Muscle layer of colon (tissue), 2 donors: ENCODE results near the gene CDK13.

Experiments
- H3K27ac ChIP-seq: one replicate; pipeline ENCODE4 v1.7.0; 2013; ENCODE audit warnings: low read depth, mild to moderate bottlenecking, low read length, moderate library complexity
- H3K27me3 ChIP-seq, 2 donors: one replicate each; pipeline ENCODE4 v1.7.0; 2013; ENCODE audit warnings: low read length in 2 of 2, mild to moderate bottlenecking in 2 of 2; ENCODE audit not compliant: insufficient read depth in 2 of 2, control insufficient read depth in 1 of 2
- H3K36me3 ChIP-seq: one replicate; pipeline ENCODE4 v1.7.0; 2013; ENCODE audit warnings: mild to moderate bottlenecking, low read length; ENCODE audit not compliant: insufficient read depth
- H3K4me1 ChIP-seq: one replicate; pipeline ENCODE4 v1.7.0; 2013; ENCODE audit warnings: mild to moderate bottlenecking, low read length; ENCODE audit not compliant: insufficient read depth
- H3K4me3 ChIP-seq, 2 donors: one replicate each; pipeline ENCODE4 v1.7.0; 2013; ENCODE audit warnings: low read length in 2 of 2, low read depth in 1 of 2, mild to moderate bottlenecking in 1 of 2, moderate library complexity in 1 of 2
- H3K9ac ChIP-seq: one replicate; pipeline ENCODE4 v1.7.0; 2013; ENCODE audit warnings: low read length
- H3K9me3 ChIP-seq: one replicate; pipeline ENCODE4 v1.7.0; 2013; ENCODE audit warnings: mild to moderate bottlenecking, low read length
- donor health status: abdominal sarcoma.
- donor health status: Adenocarcinoma of cecum.

The CDK13 gene

GRCh38 chr7:39978230-39978934 is 28.3 kb downstream of the CDK13 start:
- H3K27ac ChIP-seq = no peak overlapping the region
- no peaks in the 10 kb centered on the region for H3K36me3 ChIP-seq
- H3K27me3 ChIP-seq = no peaks in the 10 kb centered on the region
- no peak overlapping the region for H3K9ac ChIP-seq
- H3K4me1 ChIP-seq = peaks cover 24% of the 10 kb centered on the region
- no peak overlapping the region for H3K4me3 ChIP-seq
- H3K9me3 ChIP-seq = no peaks in the 10 kb centered on the region

DNA sequence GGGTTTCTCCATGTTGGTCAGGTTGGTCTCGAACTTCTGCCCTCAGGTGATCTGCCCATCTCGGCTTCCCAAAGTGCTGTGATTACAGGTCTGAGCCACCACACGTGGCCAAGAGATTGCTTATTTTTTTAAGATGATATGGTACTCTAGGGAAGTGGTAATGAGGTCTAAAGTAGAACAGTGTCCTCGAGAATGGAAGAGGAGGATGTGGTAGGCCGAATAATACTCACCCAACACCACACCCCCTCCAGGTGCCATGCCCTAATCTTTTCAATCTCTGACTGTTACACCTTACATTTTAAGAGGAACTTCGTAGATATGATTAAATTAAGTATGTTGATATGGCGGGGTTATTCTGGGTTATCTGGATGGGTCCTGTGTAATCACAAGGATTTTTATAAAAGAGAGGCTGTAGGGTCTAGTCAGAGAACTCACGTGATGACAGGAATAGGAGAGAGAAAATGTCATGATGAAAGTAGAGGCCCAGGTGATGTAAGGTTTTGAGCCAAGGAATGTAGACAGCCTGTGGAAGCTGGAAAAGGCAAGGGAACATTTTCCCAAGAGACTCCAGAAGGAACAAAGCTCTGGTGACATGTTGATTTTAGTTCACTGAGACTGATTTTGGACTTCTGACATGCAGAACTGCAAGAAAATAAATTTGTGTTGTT is 29.5 kb downstream of the CDK13 start:
- Histone ChIP-seq H3K4me1 (peaks cover 26% of the 10 kb centered on the region), H3K4me3 (no peak overlapping the region), H3K27me3 (no peaks in the 10 kb centered on the region), H3K27ac (no peak overlapping the region), H3K36me3 (no peaks in the 10 kb centered on the region), H3K9me3 (no peaks in the 10 kb centered on the region), H3K9ac (no peak overlapping the region)

- H3K4me1 ChIP-seq = peaks cover 16% of the 10 kb centered on the region
- no peak overlapping the region for H3K4me3 ChIP-seq
- H3K9ac ChIP-seq = no peak overlapping the region
- no peaks in the 10 kb centered on the region for H3K9me3 ChIP-seq
- H3K27me3 ChIP-seq = no peaks in the 10 kb centered on the region
- H3K27ac ChIP-seq = no peak overlapping the region
- no peaks in the 10 kb centered on the region for H3K36me3 ChIP-seq
Observed at GRCh38 chr7:39985398-39985918, 35.4 kb downstream of the CDK13 start.

GRCh38 chr7:39987641-39988347 is 37.7 kb downstream of the CDK13 start:
- Histone ChIP-seq H3K4me1 (peaks cover 16% of the 10 kb centered on the region), H3K27me3 (no peaks in the 10 kb centered on the region), H3K27ac (no peak overlapping the region), H3K4me3 (no peak overlapping the region), H3K9ac (no peak overlapping the region), H3K36me3 (no peaks in the 10 kb centered on the region), H3K9me3 (no peaks in the 10 kb centered on the region)

DNA sequence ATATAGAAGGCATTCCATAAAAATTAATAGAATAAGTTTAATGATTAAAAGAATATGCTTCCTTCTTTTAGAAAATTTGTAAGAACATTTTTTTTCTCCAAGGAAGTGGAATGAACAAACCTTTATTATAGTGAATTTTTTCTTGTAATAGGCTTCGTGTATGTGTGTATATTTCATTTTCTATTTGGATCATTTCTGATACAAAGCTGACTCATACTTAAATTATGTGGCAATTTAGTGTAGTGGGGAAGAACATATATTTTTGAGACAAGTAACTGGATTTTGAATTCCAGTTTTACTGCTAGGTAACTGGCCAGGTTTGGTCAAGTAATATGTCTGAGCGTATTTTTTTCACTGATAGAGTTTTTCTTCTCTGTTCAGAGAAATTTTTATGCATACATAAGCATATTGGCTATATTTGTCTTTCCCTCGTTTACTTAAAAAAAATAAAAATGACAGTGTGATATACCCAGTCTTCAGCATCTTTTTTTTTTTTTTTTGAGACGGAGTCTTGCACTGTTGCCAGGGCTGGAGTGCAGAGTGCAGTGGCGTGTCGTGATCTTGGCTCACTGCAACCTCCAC is 50.8 kb downstream of the CDK13 start:
- no peak overlapping the region for H3K9ac ChIP-seq
- H3K36me3 ChIP-seq = peaks cover 12% of the 10 kb centered on the region
- H3K27me3 ChIP-seq = no peaks in the 10 kb centered on the region
- no peak overlapping the region for H3K27ac ChIP-seq
- no peak overlapping the region for H3K4me3 ChIP-seq
- H3K9me3 ChIP-seq = no peaks in the 10 kb centered on the region
- no peaks in the 10 kb centered on the region for H3K4me1 ChIP-seq

GRCh38 chr7:40001649-40002048 is 51.6 kb downstream of the CDK13 start:
- H3K27me3 ChIP-seq = no peaks in the 10 kb centered on the region
- H3K36me3 ChIP-seq = peaks cover 12% of the 10 kb centered on the region
- H3K4me3 ChIP-seq = no peak overlapping the region
- H3K4me1 ChIP-seq = no peaks in the 10 kb centered on the region
- H3K27ac ChIP-seq = no peak overlapping the region
- no peak overlapping the region for H3K9ac ChIP-seq
- no peaks in the 10 kb centered on the region for H3K9me3 ChIP-seq

GRCh38 chr7:40003597-40003996 is 53.5 kb downstream of the CDK13 start:
- Histone ChIP-seq H3K27ac (no peak overlapping the region), H3K9ac (no peak overlapping the region), H3K4me3 (no peak overlapping the region), H3K4me1 (no peaks in the 10 kb centered on the region), H3K36me3 (peaks cover 12% of the 10 kb centered on the region), H3K9me3 (no peaks in the 10 kb centered on the region), H3K27me3 (no peaks in the 10 kb centered on the region)

GRCh38 chr7:40008223-40008815 is 58.3 kb downstream of the CDK13 start:
- H3K4me1 ChIP-seq = no peaks in the 10 kb centered on the region
- H3K36me3 ChIP-seq = peaks cover 5% of the 10 kb centered on the region
- no peak overlapping the region for H3K27ac ChIP-seq
- H3K9ac ChIP-seq = no peak overlapping the region
- H3K9me3 ChIP-seq = no peaks in the 10 kb centered on the region
- H3K4me3 ChIP-seq = no peak overlapping the region
- no peaks in the 10 kb centered on the region for H3K27me3 ChIP-seq

DNA sequence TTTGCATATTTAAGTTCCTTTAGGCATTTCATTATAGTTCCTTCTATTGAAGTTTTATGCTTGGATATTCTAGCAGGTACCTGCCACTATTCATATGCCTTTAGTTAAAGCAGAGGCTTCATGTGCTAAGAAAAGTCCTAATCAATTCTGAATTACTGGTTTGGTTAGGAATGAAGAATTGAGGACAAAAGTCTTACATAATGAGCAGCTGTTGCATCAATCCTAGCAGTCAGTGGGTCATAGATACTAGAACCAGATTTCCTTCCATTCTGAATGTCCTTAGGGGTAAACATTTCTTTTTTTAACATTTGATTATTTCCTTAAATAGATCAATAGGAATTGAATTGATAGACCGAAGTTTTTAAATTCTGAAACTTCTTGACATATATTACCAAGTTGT is 59.2 kb downstream of the CDK13 start:
- H3K4me1 ChIP-seq = no peaks in the 10 kb centered on the region
- H3K9me3 ChIP-seq = no peaks in the 10 kb centered on the region
- H3K27me3 ChIP-seq = no peaks in the 10 kb centered on the region
- no peak overlapping the region for H3K4me3 ChIP-seq
- no peak overlapping the region for H3K9ac ChIP-seq
- H3K27ac ChIP-seq = no peak overlapping the region
- H3K36me3 ChIP-seq = no peaks in the 10 kb centered on the region

GRCh38 chr7:40014376-40014775 is 64.3 kb downstream of the CDK13 start:
- Histone ChIP-seq H3K36me3 (no peaks in the 10 kb centered on the region), H3K27me3 (no peaks in the 10 kb centered on the region), H3K27ac (no peak overlapping the region), H3K9me3 (no peaks in the 10 kb centered on the region), H3K4me3 (no peak overlapping the region), H3K4me1 (peaks cover 7% of the 10 kb centered on the region), H3K9ac (no peak overlapping the region)

DNA sequence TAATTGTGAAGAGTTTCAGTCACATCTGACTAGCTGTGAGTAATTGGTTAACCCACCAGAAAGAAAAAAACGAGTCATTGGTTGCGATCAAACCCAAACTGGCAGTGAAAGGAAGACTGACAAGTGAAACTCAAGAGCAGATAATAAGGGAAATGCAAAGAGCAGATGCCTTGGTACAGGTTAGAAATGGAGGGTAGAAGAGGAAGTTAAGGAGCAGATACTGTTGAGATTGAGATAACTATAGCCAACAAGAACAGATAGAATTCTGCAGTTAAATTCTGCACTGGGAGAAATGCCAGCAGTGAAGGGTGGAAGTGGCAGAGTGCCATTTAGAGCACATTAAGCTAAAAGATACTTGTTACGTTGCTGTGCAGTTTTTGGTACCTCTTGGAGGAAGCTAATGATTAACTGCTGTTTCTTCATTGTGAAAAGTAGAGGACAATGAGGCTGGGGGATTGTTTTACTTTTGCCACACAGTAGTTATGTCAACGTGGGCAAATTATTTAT is 65.8 kb downstream of the CDK13 start:
- H3K9me3 ChIP-seq = no peaks in the 10 kb centered on the region
- no peaks in the 10 kb centered on the region for H3K27me3 ChIP-seq
- no peak overlapping the region for H3K27ac ChIP-seq
- H3K9ac ChIP-seq = no peak overlapping the region
- no peak overlapping the region for H3K4me3 ChIP-seq
- H3K36me3 ChIP-seq = no peaks in the 10 kb centered on the region
- peaks cover 7% of the 10 kb centered on the region for H3K4me1 ChIP-seq
